Prostate gland (tissue), 2 donors: ENCODE data around the gene ENTPD5.

Source experiments
- CTCF ChIP-seq, 4 experiments: fragments of 200-600 bp in 2 of 4; fragments of 450-650 bp in 2 of 4; sonication (generic) in 2 of 4; IDR thresholded peaks; 1 replicate in 3 of 4; 2 replicates in 1 of 4; pipeline ENCODE4 v1.5.1; 2016 to 2019; ENCODE audit warnings: antibody characterized with exemption in 4 of 4, mild to moderate bottlenecking in 2 of 4, moderate library complexity in 2 of 4
- POLR2A ChIP-seq: fragments of 450-650 bp; IDR thresholded peaks from one replicate; pipeline ENCODE4 v1.6.1; 2016; ENCODE audit warnings: antibody characterized with exemption, mild to moderate bottlenecking

DNA sequence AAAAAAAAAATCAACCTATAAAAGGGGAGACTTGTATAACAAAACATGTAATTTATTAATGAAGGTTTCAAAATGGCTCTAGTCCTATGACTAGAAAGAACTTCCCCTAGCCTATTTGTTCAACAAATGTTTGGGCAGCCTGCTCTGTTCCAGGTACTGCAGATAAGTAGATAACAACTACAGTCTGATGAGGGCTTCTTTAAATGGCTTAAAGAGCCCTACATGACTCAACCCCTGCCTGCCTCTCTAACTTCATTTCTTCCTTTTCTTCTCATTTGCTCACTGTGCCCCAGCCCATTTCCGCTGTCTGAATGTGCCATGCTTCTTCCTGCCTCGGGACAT is 43.7 kb upstream of the ENTPD5 start:
- no peak for TF ChIP-seq CTCF (IDR thresholded peaks at IDR 0.05)
- no peak for TF ChIP-seq POLR2A
